Endothelial cell of umbilical vein (primary cell): ENCODE results near the gene MRPS26. TPM values are rescaled to one million over a fixed set of nuclear protein-coding genes. Genes with fewer than 3 reads are reported as not detected.

ENCODE experiments used
- BruUV-seq: library from RNA; stranded (reverse); fragments of 400-500 nt; replicated peaks from 2 replicates; lab custom pipeline; 2021; lab: Mats Ljungman, UMichigan
- CTCF ChIA-PET: fragments of 300-600, 350-600 bp; sonication (Branson Sonifier 250); formaldehyde crosslinking; loops from one replicate; lab custom pipeline; 2021; ENCODE audit warnings: antibody characterized with exemption, inconsistent platforms; lab: Charles Lee
- POLR2A ChIA-PET: fragments of 300-600, 350-600 bp; sonication (Branson Sonifier 250); formaldehyde crosslinking; loops from one replicate; lab custom pipeline; 2021; ENCODE audit warnings: antibody characterized with exemption, inconsistent platforms; lab: Charles Lee
- DNase-seq: peaks from one replicate; pipeline ENCODE4 v3.0.0-alpha.2; 2011; ENCODE audit warnings: low read depth, low spot score
- FAIRE-seq: peaks from 2 replicates; lab custom pipeline; 2011; peaks lifted over from hg19 to GRCh38; lab: Jason Lieb, UNC
- H2AFZ ChIP-seq: 2 replicates; pipeline ENCODE4 v1.6.0; 2012; ENCODE audit warnings: low read depth, low read length, control low read depth, inconsistent platforms
- H3K27ac ChIP-seq: 2 replicates; pipeline ENCODE4 v1.5.1; 2011; ENCODE audit warnings: low read depth, mild to moderate bottlenecking, control low read depth, low read length, moderate library complexity; ENCODE audit not compliant: insufficient read depth
- H3K27me3 ChIP-seq, 2 experiments: 2 replicates each; pipeline versions ENCODE4 v1.6.0 to v1.6.1; 2011; ENCODE audit warnings: low read length in 2 of 2, mixed read lengths in 1 of 2; ENCODE audit not compliant: control insufficient read depth in 2 of 2, insufficient read depth in 2 of 2
- H3K36me3 ChIP-seq, 2 experiments: 2 replicates in 1 of 2; 3 replicates in 1 of 2; pipeline ENCODE4 v1.5.1; 2011; ENCODE audit warnings: low read length in 2 of 2, mild to moderate bottlenecking in 1 of 2, moderate library complexity in 1 of 2; ENCODE audit not compliant: control insufficient read depth in 2 of 2, insufficient read depth in 2 of 2; ENCODE audit errors: extremely low read depth in 1 of 2
- H3K4me1 ChIP-seq: 3 replicates; pipeline ENCODE4 v1.5.1; 2011; ENCODE audit warnings: mild to moderate bottlenecking, low read length; ENCODE audit not compliant: control insufficient read depth, insufficient read depth; ENCODE audit errors: extremely low read depth
- H3K4me2 ChIP-seq: 2 replicates; pipeline ENCODE4 v1.6.1; 2011; ENCODE audit warnings: low read length, control low read depth, mixed read lengths; ENCODE audit not compliant: insufficient read depth
- H3K4me3 ChIP-seq, 3 experiments: fragments of 200-600 bp in 1 of 3; sonication (generic), shearing (Covaris generic) in 1 of 3; replicated peaks in 1 of 3; 2 replicates each; pipeline ENCODE4 v1.5.1; 2011 to 2016; ENCODE audit warnings: control low read depth in 3 of 3, low read length in 3 of 3, mild to moderate bottlenecking in 2 of 3, inconsistent platforms in 1 of 3, low read depth in 1 of 3, moderate library complexity in 1 of 3; ENCODE audit not compliant: insufficient read depth in 1 of 3
- H3K79me2 ChIP-seq: 2 replicates; pipeline ENCODE4 v1.6.0; 2012; ENCODE audit warnings: low read length, inconsistent platforms; ENCODE audit not compliant: control insufficient read depth, insufficient read depth
- H3K9ac ChIP-seq: replicated peaks from 2 replicates; pipeline ENCODE3; 2011; ENCODE audit warnings: low read length, control low read depth; ENCODE audit not compliant: insufficient read depth; ENCODE audit errors: extremely low read depth
- H3K9me1 ChIP-seq: replicated peaks from 3 replicates; pipeline ENCODE4 v1.6.0; 2011; ENCODE audit warnings: mild to moderate bottlenecking, low read length; ENCODE audit not compliant: control insufficient read depth, insufficient read depth; ENCODE audit errors: extremely low read depth
- H3K9me3 ChIP-seq: replicated peaks from 2 replicates; pipeline ENCODE4 v1.5.1; 2012; ENCODE audit warnings: low read length, inconsistent platforms; ENCODE audit not compliant: control insufficient read depth, insufficient read depth
- H4K20me1 ChIP-seq: replicated peaks from 2 replicates; pipeline ENCODE3; 2011; ENCODE audit warnings: mild to moderate bottlenecking, low read length; ENCODE audit not compliant: control insufficient read depth, insufficient read depth; ENCODE audit errors: extremely low read depth
- CTCF ChIP-seq, 2 donors: IDR thresholded peaks; 1 replicate in 1 of 2; 2 replicates in 1 of 2; pipeline ENCODE4 v1.5.1; 2011; ENCODE audit warnings: low read length in 2 of 2, mild to moderate bottlenecking in 2 of 2, moderate library complexity in 2 of 2, control low read depth in 1 of 2, inconsistent platforms in 1 of 2, low read depth in 1 of 2; ENCODE audit not compliant: insufficient read depth in 1 of 2; ENCODE audit errors: extremely low read depth in 1 of 2
- EZH2 ChIP-seq: IDR thresholded peaks from 2 replicates; pipeline ENCODE4 v1.6.1; 2012; ENCODE audit warnings: borderline replicate concordance, low read depth, mild to moderate bottlenecking, moderate library complexity, low read length, inconsistent platforms; ENCODE audit not compliant: severe bottlenecking
- FOS ChIP-seq: IDR thresholded peaks from 2 replicates; pipeline ENCODE4 v1.6.1; 2011; ENCODE audit warnings: mild to moderate bottlenecking, low read length, moderate library complexity, borderline replicate concordance; ENCODE audit not compliant: insufficient read depth
- GATA2 ChIP-seq: IDR thresholded peaks from 2 replicates; pipeline ENCODE4 v1.7.0; 2011; ENCODE audit warnings: low read depth, mild to moderate bottlenecking, moderate library complexity, mixed read lengths, low read length; ENCODE audit not compliant: insufficient read length, insufficient read depth
- JUN ChIP-seq: IDR thresholded peaks from 2 replicates; pipeline ENCODE4 v1.6.1; 2011; ENCODE audit warnings: borderline replicate concordance, low read depth; ENCODE audit not compliant: insufficient read length, insufficient read depth
- MAX ChIP-seq: IDR thresholded peaks from 2 replicates; pipeline ENCODE4 v1.6.1; 2011; ENCODE audit not compliant: insufficient read depth, insufficient read length
- POLR2A ChIP-seq: IDR thresholded peaks from 2 replicates; pipeline ENCODE4 v1.6.1; 2012; ENCODE audit warnings: low read depth, mild to moderate bottlenecking, control low read depth, low read length
- dilution Hi-C: fragments of 300-500 bp; cut with MboI; formaldehyde crosslinking; loops from one replicate; pipeline ENCODE4 v1.15.0; 2019; ENCODE audit warnings: low sequenced_read_pairs; ENCODE audit not compliant: extremely low pct_ligation_motif_present
- intact Hi-C: fragments of 100-400 bp; cut with micrococcal nuclease; formaldehyde crosslinking; loops from one replicate; pipeline ENCODE4 v1.10.0; 2022
- polyA plus RNA-seq, 4 experiments: library from polyadenylated mRNA; depleted of rRNA in 3 of 4; stranded (reverse) in 3 of 4; unstranded in 1 of 4; fragments of >200 nt; gene quantifications; 2 replicates each; pipeline versions ENCODE4 v1.2.1 to v1.2.3, GENCODE V29; 2011 to 2012; ENCODE audit warnings: missing spikeins in 1 of 4
- total RNA-seq: library from RNA; stranded (reverse); gene quantifications from 2 replicates; pipeline ENCODE4 v1.2.3, GENCODE V29; 2021

Gene MRPS26
- total and polyA plus RNA-seq, 2 donors (not counting 3 experiments of a cell fraction or from before 2014, with no cell fraction given), result 41.0 to 43.9 TPM

DNA sequence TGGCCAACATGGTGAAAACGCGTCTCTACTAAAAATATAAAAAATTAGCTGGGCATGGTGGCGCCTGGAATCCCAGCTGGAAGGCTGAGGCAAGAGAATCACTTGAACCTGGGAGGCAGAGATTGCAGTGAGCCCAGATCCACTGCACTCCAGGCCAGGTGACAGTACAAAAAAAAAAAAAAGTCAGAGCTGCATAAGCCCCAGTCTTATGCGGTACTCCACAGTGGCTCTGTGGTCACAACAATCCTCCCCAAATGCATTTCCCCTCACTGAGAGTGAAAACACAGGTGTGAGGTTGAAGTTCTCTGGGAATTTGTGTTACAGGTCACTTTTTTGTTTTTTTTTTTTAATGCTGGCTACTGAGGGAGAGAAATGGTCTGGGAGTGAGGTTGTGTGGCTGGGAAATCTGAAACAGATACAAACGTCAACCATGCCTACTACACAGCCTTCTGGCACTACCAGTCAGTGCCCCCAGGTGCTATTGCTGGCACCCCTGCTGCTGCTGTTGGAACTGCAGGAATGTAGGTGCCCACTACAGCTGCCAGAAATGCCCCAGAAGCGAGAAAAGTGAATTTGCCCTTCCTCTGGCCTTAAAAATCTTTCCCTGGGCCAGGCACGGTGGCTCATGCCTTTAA is 5.7 kb downstream of the MRPS26 start:
- DNase-seq (no peak), FAIRE-seq (no peak)
- ChIA-PET CTCF (interaction anchor here (0.6 to 3.4 kb wide), 3 partner anchors 64 to 579 kb away, joined by 4 to 59 read pairs (median 6); no protein-coding TSS in a partner anchor), POLR2A (no interaction called here)
- H3K79me2 ChIP-seq, result peaks cover 8% of the 10 kb centered on the region
- TF ChIP-seq CTCF (IDR thresholded peaks at IDR 0.05; ENCODE audit: extremely low read depth in 1 of 2, insufficient read depth in 1 of 2, low read depth in 1 of 2, low read length in 2 of 2), result no peak
- no peak for TF ChIP-seq FOS
- no peak for TF ChIP-seq POLR2A
- no peak for TF ChIP-seq JUN
- TF ChIP-seq GATA2, result no peak
- TF ChIP-seq EZH2, result no peak
- TF ChIP-seq MAX, result no peak
- no peak overlapping the region for H3K4me2 ChIP-seq
- H3K27ac ChIP-seq, result no peak overlapping the region
- H3K9me1 ChIP-seq, result no peaks in the 10 kb centered on the region
- intact Hi-C loops, result no loop called here
- no peaks in the 10 kb centered on the region for H3K27me3 ChIP-seq
- no peaks in the 10 kb centered on the region for H4K20me1 ChIP-seq
- H3K4me3 ChIP-seq, result no peak overlapping the region
- peaks cover 3 to 16% of the 10 kb centered on the region in 2 experiments for H3K36me3 ChIP-seq
- no peaks in the 10 kb centered on the region for H3K9me3 ChIP-seq
- H3K9ac ChIP-seq, result no peak overlapping the region
- no TSS peak for BruUV-seq
- no peak overlapping the region for H2AFZ ChIP-seq
- dilution Hi-C loops, result no loop called here
- H3K4me1 ChIP-seq, result peaks cover 5% of the 10 kb centered on the region
